Thymus (tissue), 11 donors: Measurements from ENCODE around the gene NAA35. TPM values are rescaled to one million over a fixed set of nuclear protein-coding genes. Genes with fewer than 3 reads are reported as not detected.
"Not testable (repeated sequence)": the region's sequence is repeated elsewhere in the genome, so short reads cannot be mapped to it uniquely, and the experiment has no call there.

Experiments used
- DNase-seq, 9 donors: peaks; one replicate each; pipeline ENCODE4 v3.0.0-alpha.2; 2013; ENCODE audit warnings: low spot score in 9 of 9, low read depth in 6 of 9, missing footprints in 1 of 9
- H3K27ac ChIP-seq, 2 donors: one replicate each; pipeline ENCODE4 v1.5.1; 2013; ENCODE audit warnings: control low read depth in 1 of 2, low read depth in 1 of 2, low read length in 1 of 2, mild to moderate bottlenecking in 1 of 2, moderate library complexity in 1 of 2
- H3K27me3 ChIP-seq, 2 donors: one replicate each; pipeline ENCODE4 v1.5.1; 2013; ENCODE audit warnings: low read length in 1 of 2; ENCODE audit not compliant: control insufficient read depth in 2 of 2, insufficient read depth in 1 of 2
- H3K36me3 ChIP-seq, 2 donors: one replicate each; pipeline ENCODE4 v1.5.1; 2013; ENCODE audit warnings: low read length in 1 of 2, mild to moderate bottlenecking in 1 of 2, moderate library complexity in 1 of 2; ENCODE audit not compliant: control insufficient read depth in 2 of 2, insufficient read depth in 2 of 2
- H3K4me1 ChIP-seq, 2 donors: one replicate each; pipeline ENCODE4 v1.5.1; 2013; ENCODE audit warnings: low read length in 2 of 2; ENCODE audit not compliant: control insufficient read depth in 2 of 2, insufficient read depth in 2 of 2
- H3K4me3 ChIP-seq, 2 donors: one replicate each; pipeline ENCODE4 v1.5.1; 2013; ENCODE audit warnings: low read length in 2 of 2, control low read depth in 1 of 2, mild to moderate bottlenecking in 1 of 2
- H3K9me3 ChIP-seq, 2 donors: one replicate each; pipeline ENCODE4 v1.5.1; 2013; ENCODE audit warnings: low read length in 1 of 2, mild to moderate bottlenecking in 1 of 2; ENCODE audit not compliant: control insufficient read depth in 2 of 2, insufficient read depth in 1 of 2
- WGBS: extraction: QIAGEN DNeasy Blood & Tissue Kit; methylation state at CpG from one replicate; pipeline ENCODE4 v1.1.7; 2013; 5-methylcytosine and 5-hydroxymethylcytosine counted together
- polyA plus RNA-seq: library from polyadenylated mRNA; stranded (reverse); fragments of 200-250 nt; gene quantifications from one replicate; pipeline ENCODE4 v1.2.3, GENCODE V29; 2013
- total RNA-seq: library from RNA; stranded (reverse); fragments of 120-200 nt; gene quantifications from one replicate; pipeline ENCODE4 v1.2.4, GENCODE V29; 2013
- donor health status: healthy.

NAA35 gene
- total and polyA plus RNA-seq, 2 donors: 13.9 to 15.3 TPM

- Histone ChIP-seq H3K9me3 (no peaks in the 10 kb centered on the region), H3K27me3 (no peaks in the 10 kb centered on the region), H3K27ac (no peak overlapping the region), H3K36me3 (no peaks in the 10 kb centered on the region), H3K4me1 (no peaks in the 10 kb centered on the region), H3K4me3 (no peak overlapping the region)
- DNase-seq: no peak
- 94% methylated on average over 4 of the region's 4 CpGs for WGBS
Measured at GRCh38 chr9:86043999-86044398, 103.1 kb downstream of the NAA35 start.

GRCh38 chr9:86045654-86046053 is 104.7 kb downstream of the NAA35 start:
- Histone ChIP-seq H3K4me1 (no peaks in the 10 kb centered on the region), H3K27ac (no peak overlapping the region), H3K27me3 (no peaks in the 10 kb centered on the region), H3K9me3 (no peaks in the 10 kb centered on the region), H3K4me3 (no peak overlapping the region), H3K36me3 (no peaks in the 10 kb centered on the region)
- 97% methylated on average over 6 of the region's 6 CpGs for WGBS
- DNase-seq: no peak

- H3K27me3 ChIP-seq: no peaks in the 10 kb centered on the region
- WGBS: 93% methylated on average over 14 of the region's 14 CpGs
- H3K4me3 ChIP-seq: no peak overlapping the region
- no peak for DNase-seq
- no peak overlapping the region for H3K27ac ChIP-seq
- H3K4me1 ChIP-seq: no peaks in the 10 kb centered on the region
- no peaks in the 10 kb centered on the region for H3K36me3 ChIP-seq
- no peaks in the 10 kb centered on the region for H3K9me3 ChIP-seq
Measured at GRCh38 chr9:86046071-86046636, 105.2 kb downstream of the NAA35 start.

- Histone ChIP-seq H3K27me3 (no peaks in the 10 kb centered on the region), H3K9me3 (no peaks in the 10 kb centered on the region), H3K36me3 (no peaks in the 10 kb centered on the region), H3K4me3 (no peak overlapping the region), H3K4me1 (no peaks in the 10 kb centered on the region), H3K27ac (no peak overlapping the region)
- DNase-seq: no peak
- 94% methylated on average over 8 of the region's 8 CpGs for WGBS
Measured at GRCh38 chr9:86046930-86047341, 106.0 kb downstream of the NAA35 start.

- H3K4me1 ChIP-seq: no peaks in the 10 kb centered on the region
- 98% methylated on average over 13 of the region's 13 CpGs for WGBS
- H3K9me3 ChIP-seq: no peaks in the 10 kb centered on the region
- H3K36me3 ChIP-seq: no peaks in the 10 kb centered on the region
- no peak overlapping the region for H3K27ac ChIP-seq
- no peaks in the 10 kb centered on the region for H3K27me3 ChIP-seq
- no peak overlapping the region for H3K4me3 ChIP-seq
- DNase-seq: no peak
Measured at GRCh38 chr9:86047361-86047760, 106.4 kb downstream of the NAA35 start.

- H3K27ac ChIP-seq, DNase-seq, H3K4me3 ChIP-seq, H3K9me3 ChIP-seq, H3K4me1 ChIP-seq, H3K36me3 ChIP-seq, H3K27me3 ChIP-seq: not testable (repeated sequence)
- 82% methylated on average over 6 of the region's 7 CpGs for WGBS
Measured at GRCh38 chr9:86048018-86048742, 107.2 kb downstream of the NAA35 start.

GRCh38 chr9:86052556-86053468 is 111.9 kb downstream of the NAA35 start:
- H3K9me3 ChIP-seq: no peaks in the 10 kb centered on the region
- no peaks in the 10 kb centered on the region for H3K36me3 ChIP-seq
- H3K4me3 ChIP-seq: no peak overlapping the region
- 91% methylated on average over 21 of the region's 21 CpGs for WGBS
- no peak for DNase-seq
- no peaks in the 10 kb centered on the region for H3K4me1 ChIP-seq
- no peaks in the 10 kb centered on the region for H3K27me3 ChIP-seq
- peak overlapping the region in 1 of 2 donors; percentile 5 for H3K27ac ChIP-seq

GRCh38 chr9:86054695-86055094 is 113.7 kb downstream of the NAA35 start:
- no peak for DNase-seq
- Histone ChIP-seq H3K9me3 (no peaks in the 10 kb centered on the region), H3K4me1 (no peaks in the 10 kb centered on the region), H3K36me3 (no peaks in the 10 kb centered on the region), H3K27me3 (no peaks in the 10 kb centered on the region), H3K27ac (no peak overlapping the region), H3K4me3 (no peak overlapping the region)
- WGBS: 93% methylated on average over 3 of the region's 3 CpGs

GRCh38 chr9:86057491-86057890 is 116.5 kb downstream of the NAA35 start:
- H3K27ac ChIP-seq: no peak overlapping the region
- no peaks in the 10 kb centered on the region for H3K36me3 ChIP-seq
- 97% methylated on average over 13 of the region's 13 CpGs for WGBS
- no peaks in the 10 kb centered on the region for H3K9me3 ChIP-seq
- no peaks in the 10 kb centered on the region for H3K4me1 ChIP-seq
- DNase-seq: no peak
- no peak overlapping the region for H3K4me3 ChIP-seq
- H3K27me3 ChIP-seq: no peaks in the 10 kb centered on the region
